ENCODE measurements around the gene CNTNAP2.

The CNTNAP2 gene

DNA sequence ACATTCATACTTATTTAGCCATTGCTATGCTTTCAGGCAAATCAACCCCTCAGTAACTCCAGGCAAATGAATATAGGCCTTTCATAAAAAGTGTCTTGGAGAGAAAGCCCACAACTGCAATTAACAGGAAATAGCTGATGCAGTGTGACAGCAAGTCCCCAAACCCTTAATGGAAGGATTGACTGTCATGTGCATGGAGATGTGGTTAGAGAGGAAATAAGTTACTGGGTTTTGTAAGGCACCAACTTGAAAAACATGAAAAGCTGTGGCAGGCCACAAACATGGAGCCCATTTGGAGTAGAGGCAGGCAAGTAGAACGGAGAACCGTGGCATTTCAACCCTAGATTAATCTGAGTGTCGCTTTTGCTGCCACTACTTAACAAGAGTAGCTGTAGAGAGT is 1924.6 kb downstream of the CNTNAP2 start:
- Histone ChIP-seq H3K4me1 (ENCODE audit: low read depth, poor library complexity, severe bottlenecking) (no peaks in the 10 kb centered on the region), H3K36me3 (ENCODE audit: insufficient read depth) (no peaks in the 10 kb centered on the region), H3K27me3 (ENCODE audit: insufficient read depth, low read depth) (no peaks in the 10 kb centered on the region), H3K79me2 (ENCODE audit: insufficient read depth, low read depth) (no peaks in the 10 kb centered on the region), H2AFZ (ENCODE audit: low read depth) (no peak overlapping the region), H3K4me2 (no peak overlapping the region), H4K20me1 (ENCODE audit: insufficient read depth) (no peaks in the 10 kb centered on the region), H3K9ac (no peak overlapping the region), H3K4me3 (IDR thresholded peaks at IDR 0.05; ENCODE audit: insufficient read depth, low read depth, low read length) (no peak overlapping the region), H3K27ac (no peak overlapping the region)
- TF ChIP-seq, protein P1, sequence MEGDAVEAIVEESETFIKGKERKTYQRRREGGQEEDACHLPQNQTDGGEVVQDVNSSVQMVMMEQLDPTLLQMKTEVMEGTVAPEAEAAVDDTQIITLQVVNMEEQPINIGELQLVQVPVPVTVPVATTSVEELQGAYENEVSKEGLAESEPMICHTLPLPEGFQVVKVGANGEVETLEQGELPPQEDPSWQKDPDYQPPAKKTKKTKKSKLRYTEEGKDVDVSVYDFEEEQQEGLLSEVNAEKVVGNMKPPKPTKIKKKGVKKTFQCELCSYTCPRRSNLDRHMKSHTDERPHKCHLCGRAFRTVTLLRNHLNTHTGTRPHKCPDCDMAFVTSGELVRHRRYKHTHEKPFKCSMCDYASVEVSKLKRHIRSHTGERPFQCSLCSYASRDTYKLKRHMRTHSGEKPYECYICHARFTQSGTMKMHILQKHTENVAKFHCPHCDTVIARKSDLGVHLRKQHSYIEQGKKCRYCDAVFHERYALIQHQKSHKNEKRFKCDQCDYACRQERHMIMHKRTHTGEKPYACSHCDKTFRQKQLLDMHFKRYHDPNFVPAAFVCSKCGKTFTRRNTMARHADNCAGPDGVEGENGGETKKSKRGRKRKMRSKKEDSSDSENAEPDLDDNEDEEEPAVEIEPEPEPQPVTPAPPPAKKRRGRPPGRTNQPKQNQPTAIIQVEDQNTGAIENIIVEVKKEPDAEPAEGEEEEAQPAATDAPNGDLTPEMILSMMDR (conservative IDR thresholded peaks at IDR 0.05; ENCODE audit: low read depth, low read length), result no peak

DNA sequence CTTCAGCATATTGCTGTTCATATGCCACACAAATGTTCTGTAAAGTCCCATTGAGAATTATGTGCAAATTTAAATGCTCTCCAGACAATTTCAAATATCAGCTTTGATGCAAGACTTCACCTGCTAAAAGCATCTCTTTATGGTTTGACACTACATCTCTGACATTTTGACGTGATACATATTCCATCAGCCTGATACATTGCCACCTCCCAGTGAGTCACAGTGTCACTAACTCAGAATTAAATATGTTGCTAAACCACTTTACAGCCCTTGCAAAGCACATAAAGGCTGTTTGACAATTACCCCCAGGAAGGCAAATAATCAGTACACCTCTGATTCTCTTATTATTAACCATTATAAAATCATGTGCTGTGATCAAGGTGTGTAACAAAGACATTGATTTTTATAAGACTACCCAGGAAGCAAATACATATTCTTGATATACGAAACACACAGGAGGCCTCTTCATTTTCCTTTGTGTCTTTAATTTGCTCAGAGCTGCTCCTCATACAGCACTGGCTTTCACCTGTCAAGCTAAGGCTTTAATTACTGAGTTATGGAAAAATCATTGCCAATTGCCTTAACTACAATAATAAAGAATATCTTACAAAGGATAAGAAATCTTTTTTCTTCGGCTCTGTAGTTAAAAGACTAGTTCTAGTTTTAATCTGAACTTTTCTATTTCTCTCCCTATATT is 1926.5 kb downstream of the CNTNAP2 start:
- H3K79me2 ChIP-seq (ENCODE audit: insufficient read depth, low read depth), result no peaks in the 10 kb centered on the region
- TF ChIP-seq, protein P1 (conservative IDR thresholded peaks at IDR 0.05; ENCODE audit: low read depth, low read length), result no peak

DNA sequence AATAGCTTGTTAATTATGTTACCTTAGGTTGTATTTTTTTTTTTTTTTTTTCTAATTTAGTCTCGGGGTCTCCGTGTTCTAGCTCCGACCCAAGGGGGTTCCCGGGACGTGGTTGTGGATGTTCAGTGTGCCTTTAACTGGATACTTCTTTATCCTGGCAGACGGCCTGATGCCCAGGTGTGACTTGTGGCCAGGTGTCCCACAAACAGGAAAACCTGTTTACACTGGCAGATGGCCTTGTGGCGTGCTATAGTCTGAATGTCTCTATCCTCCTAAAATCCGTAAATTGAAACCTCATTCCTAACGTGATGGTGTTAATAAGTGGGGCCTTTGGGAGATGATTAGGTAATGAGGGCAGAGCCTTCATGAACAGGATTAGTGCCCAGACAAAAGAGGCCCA is 1927.6 kb downstream of the CNTNAP2 start:
- Histone ChIP-seq H3K4me1 (ENCODE audit: low read depth, poor library complexity, severe bottlenecking) (peaks cover 4% of the 10 kb centered on the region), H3K9ac (no peak overlapping the region), H3K4me2 (no peak overlapping the region), H3K36me3 (ENCODE audit: insufficient read depth) (no peaks in the 10 kb centered on the region), H4K20me1 (ENCODE audit: insufficient read depth) (no peaks in the 10 kb centered on the region), H3K4me3 (IDR thresholded peaks at IDR 0.05; ENCODE audit: insufficient read depth, low read depth, low read length) (no peak overlapping the region), H3K79me2 (ENCODE audit: insufficient read depth, low read depth) (no peaks in the 10 kb centered on the region), H3K27ac (no peak overlapping the region), H2AFZ (ENCODE audit: low read depth) (no peak overlapping the region), H3K27me3 (ENCODE audit: insufficient read depth, low read depth) (no peaks in the 10 kb centered on the region)
- TF ChIP-seq, protein P1 (conservative IDR thresholded peaks at IDR 0.05; ENCODE audit: low read depth, low read length), result no peak

More for the DNA sequence above, 1926.5 kb downstream of the CNTNAP2 start:
- Histone ChIP-seq H3K4me1 (ENCODE audit: low read depth, poor library complexity, severe bottlenecking) (no peaks in the 10 kb centered on the region), H3K27ac (no peak overlapping the region), H2AFZ (ENCODE audit: low read depth) (no peak overlapping the region), H4K20me1 (ENCODE audit: insufficient read depth) (no peaks in the 10 kb centered on the region), H3K36me3 (ENCODE audit: insufficient read depth) (no peaks in the 10 kb centered on the region), H3K9ac (no peak overlapping the region), H3K4me2 (no peak overlapping the region), H3K27me3 (ENCODE audit: insufficient read depth, low read depth) (no peaks in the 10 kb centered on the region), H3K4me3 (IDR thresholded peaks at IDR 0.05; ENCODE audit: insufficient read depth, low read depth, low read length) (no peak overlapping the region)

DNA sequence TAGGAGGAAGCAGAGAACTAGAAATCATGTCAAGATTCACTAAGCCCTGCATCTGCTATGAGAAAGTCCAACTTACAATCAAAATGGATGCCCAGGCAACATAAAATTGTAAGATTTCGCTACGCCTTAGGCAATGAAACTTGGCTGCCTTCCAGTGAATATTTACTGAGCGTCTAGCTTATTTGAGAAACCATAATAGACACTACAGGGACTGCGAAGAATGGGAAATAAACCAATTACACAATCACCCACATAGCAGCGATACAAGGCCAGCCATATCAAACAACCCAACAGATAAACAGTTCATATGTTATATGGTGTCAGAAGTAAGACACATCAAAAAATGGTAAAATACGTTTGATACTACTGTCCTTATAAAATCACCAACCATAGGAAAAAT is 1928.9 kb downstream of the CNTNAP2 start:
- TF ChIP-seq, protein P1 (conservative IDR thresholded peaks at IDR 0.05; ENCODE audit: low read depth, low read length), result no peak
- no peaks in the 10 kb centered on the region for H3K27me3 ChIP-seq (ENCODE audit: insufficient read depth, low read depth)
- H3K9ac ChIP-seq, result no peak overlapping the region
- H3K27ac ChIP-seq, result no peak overlapping the region
- no peaks in the 10 kb centered on the region for H3K36me3 ChIP-seq (ENCODE audit: insufficient read depth)
- no peaks in the 10 kb centered on the region for H3K79me2 ChIP-seq (ENCODE audit: insufficient read depth, low read depth)
- no peak overlapping the region for H3K4me2 ChIP-seq
- no peaks in the 10 kb centered on the region for H4K20me1 ChIP-seq (ENCODE audit: insufficient read depth)
- no peak overlapping the region for H3K4me3 ChIP-seq (IDR thresholded peaks at IDR 0.05; ENCODE audit: insufficient read depth, low read depth, low read length)
- peaks cover 6% of the 10 kb centered on the region for H3K4me1 ChIP-seq (ENCODE audit: low read depth, poor library complexity, severe bottlenecking)
- no peak overlapping the region for H2AFZ ChIP-seq (ENCODE audit: low read depth)

All from KMS-11 (cell line).